NCI-H2196 treated with DMSO at 0.1 percent for 48 hours (cell line): ENCODE measurements around the gene NSF.
"Not testable (repeated sequence)": the region's sequence is repeated elsewhere in the genome, so short reads cannot be mapped to it uniquely, and the experiment has no call there.

Experiments used
- DNase-seq: peaks from one replicate; lab custom pipeline; 2025; ENCODE audit not compliant: unreplicated experiment; lab: John Stamatoyannopoulos, UW

The NSF gene

DNA sequence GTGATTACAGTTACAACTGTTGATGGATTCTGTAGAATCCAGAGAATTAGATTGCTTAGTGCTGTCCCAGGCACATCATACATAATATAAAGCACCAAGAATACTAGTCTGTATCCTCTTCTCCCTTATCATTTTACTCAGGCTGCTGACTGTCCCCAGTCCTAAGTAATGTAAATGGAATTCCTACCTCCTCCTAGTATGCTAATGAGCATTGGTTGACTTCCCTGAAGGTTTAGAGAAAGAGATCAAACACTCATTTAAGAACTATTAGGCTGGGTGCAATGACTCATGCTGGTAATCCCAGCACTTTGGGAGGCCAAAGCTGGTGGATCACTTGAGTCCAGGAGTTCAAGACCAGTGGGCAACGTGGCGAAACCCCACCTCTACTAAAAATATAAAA lies 37.0 kb downstream of the NSF start:
- not testable (repeated sequence) for DNase-seq

DNA sequence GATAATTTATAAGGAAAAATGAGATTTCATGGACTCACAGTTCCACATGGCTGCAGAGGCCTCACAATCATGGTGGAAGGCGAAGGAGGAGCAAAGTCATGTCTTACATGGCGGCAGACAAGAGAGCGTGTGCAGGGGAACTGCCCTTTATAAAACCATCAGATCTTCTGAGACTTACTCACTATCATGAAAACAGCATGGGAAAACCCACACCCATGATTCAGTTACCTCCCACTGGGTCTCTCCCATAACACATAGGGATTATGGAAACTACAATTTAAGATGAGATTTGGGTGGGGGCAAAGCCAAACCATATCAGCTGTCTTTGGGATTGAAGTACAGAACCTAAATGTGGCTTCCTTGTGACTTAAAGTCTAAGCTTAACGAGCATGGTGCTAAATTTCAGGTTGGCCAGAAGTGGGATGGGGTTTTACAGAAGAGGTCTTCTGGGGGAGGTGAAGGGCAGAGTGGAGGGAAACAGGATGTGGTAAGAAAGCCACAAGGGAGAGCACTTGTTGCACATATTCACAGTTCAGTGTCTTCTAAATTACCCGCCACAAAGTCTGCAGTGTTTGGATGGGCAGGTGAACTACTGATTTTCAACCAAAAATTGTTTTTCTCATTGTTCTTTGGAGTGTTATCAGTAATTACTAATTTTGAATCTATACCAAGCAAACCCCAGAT lies 38.4 kb downstream of the NSF start:
- DNase-seq = not testable (repeated sequence)

DNA sequence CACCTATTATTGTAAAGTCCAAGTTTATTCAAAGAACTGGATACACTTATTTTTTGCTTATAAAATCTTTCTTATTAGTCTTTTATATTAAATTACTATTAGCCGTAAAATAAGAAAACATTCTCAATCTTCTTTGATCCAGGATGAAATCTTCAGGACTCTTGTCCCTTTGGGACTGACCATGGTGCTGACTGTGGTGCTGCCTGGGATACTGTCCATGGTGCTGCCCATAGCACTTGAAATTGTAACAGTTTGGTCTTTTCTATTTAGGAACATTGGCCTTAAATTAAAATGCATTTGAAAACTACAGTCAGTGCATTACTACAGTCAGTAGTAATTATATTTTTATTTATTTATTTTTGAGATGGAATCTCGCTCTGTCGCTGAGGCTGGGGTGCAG lies 41.7 kb downstream of the NSF start:
- not testable (repeated sequence) for DNase-seq

DNA sequence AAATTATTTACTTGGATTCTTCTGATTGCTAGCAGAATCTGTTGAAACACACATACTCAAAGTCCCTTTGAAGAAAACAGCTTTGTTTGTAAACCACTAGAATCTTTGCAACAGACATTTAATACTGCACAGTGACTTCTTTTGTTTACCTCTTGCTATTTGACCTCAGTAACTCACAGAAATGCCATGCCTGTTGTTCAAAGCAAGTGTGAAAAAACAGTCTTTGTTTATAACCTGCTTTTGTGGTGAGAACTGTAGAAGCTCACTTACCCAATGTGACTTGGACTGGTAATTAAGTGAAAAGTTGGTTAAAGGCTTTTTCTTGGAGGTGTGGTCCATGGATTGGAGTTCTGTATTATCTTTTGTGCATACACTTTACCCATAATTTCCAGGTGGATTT lies 44.4 kb downstream of the NSF start:
- DNase-seq = not testable (repeated sequence)

DNA sequence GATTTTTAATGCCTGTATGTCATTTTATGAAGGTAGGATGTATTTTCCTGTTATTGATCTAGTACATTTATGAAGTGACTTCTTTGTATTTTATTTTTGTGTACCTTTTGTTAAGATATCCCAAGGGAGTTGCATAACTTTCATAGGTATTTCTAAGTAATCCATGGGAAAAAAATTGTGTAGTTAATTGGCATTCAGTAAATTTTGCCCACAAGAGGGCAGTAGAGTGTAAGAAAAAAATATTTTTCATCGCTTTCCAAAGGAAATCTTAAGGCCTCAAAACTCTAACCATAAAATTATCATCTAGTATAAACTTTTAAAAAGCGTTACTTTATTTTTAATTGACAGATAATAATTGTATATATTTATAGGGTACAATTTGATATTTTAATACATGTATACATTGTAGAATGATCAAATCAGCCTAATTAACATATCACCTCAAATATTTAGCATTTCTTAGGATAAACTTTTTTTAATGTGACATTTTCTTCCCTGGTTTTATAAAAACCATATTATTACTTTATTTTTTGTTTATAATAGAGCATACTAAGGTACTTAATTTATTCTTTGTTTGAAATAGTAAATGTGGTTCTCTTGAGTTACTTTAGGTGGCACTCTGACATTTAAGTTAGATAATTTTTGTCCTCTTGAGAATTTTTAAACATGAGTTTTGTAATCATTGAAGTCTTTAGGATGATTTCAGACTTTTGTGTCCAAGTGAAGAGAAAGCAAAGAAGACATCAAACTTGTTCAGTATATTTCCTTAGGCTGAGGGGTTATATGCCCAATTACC lies 51.6 kb downstream of the NSF start:
- DNase-seq = not testable (repeated sequence)

DNA sequence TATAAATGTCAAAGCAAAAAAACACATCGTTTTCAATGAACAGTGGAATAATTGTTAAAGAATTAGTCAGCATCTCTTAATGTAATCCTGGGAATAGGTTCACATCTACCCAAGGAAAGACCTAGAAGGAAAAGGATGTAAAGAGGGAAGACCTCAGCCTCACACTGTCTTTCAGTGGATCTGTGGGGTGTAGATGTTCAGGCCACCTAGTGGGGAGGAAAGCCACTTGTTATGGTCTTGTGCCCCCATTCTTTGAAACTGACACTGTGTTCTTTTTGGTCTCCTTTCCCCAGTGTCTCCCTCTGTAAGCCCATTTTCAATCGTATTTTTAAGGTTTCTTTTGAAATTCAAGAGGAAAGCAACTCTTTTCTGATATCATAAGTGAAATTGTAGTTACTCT lies 56.8 kb downstream of the NSF start:
- not testable (repeated sequence) for DNase-seq

DNA sequence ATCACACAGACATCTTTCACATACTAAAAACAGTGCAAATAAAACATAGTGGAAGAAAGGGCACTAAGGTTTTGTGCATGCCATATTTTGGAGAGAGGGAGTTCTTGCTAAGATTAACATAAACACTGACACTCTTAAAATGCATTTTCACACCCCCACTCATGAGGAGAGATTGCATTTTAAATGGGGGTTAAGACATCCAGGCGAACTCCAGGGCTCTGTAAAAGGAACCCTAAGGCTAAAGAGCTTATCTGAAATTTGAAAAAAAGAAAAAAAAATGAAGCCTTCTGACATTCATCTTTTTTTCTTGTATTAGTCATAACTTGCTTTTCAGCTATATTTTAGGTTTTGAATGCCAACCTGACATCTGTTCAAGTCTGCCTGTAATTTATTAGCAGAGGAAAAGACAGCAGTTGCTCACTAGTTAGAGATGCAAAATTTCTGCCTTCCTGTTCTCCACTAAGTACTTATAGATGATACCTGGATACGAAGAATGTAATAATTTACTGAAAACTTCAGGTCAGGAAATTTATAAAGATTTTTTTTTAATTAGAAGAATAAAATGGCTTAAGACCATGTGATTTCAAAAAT lies 57.3 kb downstream of the NSF start:
- not testable (repeated sequence) for DNase-seq

DNA sequence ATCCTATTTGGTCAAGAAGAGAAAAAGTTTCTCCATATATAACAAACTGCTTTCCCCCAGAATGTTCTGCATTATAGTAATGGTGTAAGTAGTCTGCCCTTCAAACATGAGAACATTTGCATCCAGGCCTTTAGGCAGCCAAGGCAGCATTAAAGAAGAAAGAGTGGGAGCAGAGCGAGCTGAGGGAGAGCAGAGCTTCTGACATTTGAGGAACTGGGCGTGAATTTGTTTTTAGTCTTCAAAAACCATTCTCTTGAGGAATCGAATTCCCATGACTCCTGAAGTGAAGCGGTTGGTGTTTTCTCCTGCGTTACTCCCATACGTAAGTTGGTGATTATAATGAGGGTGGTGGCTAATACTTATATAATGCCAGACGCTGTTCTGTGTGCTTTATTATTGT lies 58.8 kb downstream of the NSF start:
- DNase-seq = not testable (repeated sequence)

DNA sequence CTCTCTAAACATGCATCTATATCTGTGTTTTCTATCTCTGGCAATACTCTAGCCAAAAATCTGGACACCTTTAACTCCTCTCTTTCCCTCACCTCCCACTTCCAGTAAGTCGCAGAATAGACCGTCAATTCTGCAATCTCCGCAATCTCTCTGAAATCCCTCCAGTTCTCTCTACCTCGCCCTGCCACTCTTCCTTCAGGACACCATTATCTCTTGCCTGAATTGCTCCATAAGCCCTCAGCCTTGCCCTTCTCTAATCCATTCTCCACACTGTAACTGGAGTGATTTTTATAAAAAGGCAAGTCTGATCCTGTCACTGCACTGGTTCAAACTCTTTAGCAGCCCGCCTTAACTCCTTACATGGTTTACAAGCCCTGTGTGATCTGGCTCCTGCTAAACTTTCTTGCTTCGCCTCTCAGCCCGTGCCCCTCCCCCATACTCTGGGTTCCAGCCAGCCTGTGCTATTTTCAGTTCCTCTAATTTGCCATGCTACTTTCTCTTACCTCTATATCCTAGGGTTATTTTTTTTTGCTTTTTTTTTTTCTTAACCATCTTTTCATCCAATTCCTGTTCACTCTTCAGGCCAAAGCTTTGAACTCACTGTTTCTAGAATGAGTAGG lies 61.7 kb downstream of the NSF start:
- DNase-seq = not testable (repeated sequence)

DNA sequence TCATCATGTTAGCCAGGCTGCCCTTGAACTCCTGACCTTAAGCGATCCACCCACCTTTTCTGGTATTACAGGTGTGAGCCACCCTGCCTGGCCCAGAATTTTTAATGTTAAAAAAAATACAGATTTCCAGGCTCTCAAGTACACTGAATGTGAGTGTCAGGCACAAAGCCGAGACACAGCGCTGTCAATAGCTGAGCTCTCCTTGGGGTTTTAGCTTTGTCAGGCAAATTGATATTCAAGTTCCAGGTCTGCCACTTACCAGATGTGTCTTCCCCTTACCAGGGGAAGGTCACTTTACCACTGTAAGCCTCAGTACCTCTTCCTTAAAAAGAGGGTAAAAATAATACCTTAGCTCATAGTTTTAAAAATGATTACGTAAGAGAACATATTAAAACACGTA lies 67.8 kb downstream of the NSF start:
- DNase-seq = not testable (repeated sequence)

DNA sequence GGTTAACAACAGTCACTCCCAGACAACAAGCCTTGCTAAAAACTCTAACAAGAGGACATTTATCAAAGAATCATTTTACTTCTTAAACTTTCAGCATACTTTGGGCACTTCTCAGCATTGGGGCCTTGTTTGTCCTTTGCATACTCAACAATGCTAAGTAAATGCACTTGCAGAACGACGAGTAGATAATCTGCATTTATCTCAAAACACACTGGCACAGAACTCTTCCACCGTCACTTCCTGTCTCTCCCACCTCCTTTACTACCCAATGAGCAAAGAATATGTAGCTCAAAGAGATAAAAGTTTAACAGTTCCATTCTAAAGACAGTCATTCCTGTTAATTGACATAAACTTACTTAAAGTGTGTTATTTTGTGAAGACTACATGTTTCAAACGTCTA lies 69.2 kb downstream of the NSF start:
- DNase-seq = not testable (repeated sequence)

DNA sequence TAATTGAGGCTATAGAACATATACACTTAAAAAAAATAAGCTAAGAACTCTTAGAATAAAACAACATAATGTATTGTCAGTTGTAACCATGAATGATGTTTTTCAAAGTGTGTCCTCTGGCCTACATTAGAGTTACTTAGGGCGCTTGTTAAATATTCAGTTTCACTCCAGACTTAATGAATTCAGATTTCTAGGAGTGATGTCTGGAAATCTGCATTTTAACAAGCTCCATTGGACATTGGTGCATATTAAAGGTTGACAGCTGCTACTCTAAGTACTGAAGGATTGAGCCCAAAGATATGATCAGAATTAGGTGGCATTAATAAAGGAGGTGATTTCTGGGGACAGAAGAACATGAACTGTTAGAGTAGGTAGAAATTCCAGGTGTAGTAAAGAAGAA lies 72.7 kb downstream of the NSF start:
- not testable (repeated sequence) for DNase-seq

DNA sequence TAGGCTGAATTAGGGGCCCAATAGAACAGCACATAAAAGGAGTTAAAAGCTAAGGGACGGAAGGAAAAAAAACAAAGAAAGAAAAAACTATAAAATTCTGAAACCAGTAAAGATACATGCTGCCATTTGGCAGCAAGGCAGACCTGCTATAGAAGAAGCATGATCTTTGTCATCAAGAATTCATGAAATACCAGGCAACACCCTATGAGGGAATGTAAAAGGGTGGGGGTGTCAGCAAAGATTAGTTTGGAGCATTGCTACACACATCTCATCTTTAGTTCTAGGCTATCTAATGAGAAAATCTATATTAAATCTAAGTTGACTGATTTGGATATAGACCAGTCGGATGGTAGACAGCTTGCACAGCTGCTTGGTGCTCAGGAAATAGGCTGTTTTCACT lies 73.1 kb downstream of the NSF start:
- DNase-seq = not testable (repeated sequence)

DNA sequence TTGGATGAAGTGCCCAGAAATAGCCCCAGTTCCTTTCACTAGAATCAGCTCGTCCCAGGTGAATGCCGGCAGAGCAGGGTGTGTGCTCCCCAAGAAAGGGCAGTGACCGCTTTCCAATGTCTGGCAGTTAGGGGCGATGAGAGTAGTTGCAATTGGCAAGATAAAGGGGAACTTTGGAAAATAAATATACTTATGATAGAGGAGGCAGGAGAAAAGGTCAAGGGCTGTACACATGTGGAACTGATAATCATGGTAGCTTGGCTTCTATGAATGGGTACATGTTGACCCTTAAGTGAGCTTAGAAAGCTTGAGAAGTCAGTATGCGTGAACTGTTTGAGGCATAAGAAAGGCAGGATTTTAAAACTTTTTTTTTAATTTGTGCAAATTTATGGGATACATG lies 75.5 kb downstream of the NSF start:
- DNase-seq = not testable (repeated sequence)

DNA sequence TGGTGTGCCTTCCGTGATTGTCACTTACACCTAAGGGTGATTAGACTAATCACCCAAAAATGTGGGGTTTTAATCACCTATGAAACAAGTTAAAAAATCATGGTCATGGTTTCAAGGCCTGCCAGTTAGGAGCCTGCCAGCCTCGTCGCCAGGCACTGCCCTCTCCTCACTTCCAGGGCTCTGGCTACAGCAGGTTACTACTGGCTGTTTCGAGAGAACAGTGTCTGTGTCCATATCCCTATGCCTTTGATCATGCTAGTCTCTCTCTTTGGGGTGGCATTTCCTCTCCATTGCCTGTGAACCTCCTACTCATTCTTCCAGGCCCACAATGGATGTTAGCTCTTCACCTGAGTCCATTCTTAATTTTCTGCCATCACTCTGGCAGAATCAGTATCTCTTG lies 80.3 kb downstream of the NSF start:
- DNase-seq = not testable (repeated sequence)

DNA sequence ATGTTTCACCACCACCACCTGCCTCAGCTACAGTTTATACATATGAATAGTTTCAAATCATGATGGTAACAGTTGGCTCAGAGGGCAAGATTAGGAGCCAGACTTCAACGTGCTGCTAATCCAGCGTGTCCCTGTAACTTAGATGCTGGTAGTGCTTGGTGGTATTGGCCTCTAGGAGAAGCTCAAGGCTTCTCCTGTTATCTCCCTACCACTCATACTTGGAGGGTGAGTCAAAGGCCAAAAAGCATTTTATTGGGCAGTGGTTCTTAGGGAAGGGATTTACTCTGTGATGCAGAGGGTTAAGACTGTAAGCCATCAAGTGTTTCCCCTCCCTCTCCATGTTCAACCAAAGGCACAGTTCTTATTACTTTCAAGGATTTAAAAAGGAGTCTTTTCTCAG lies 82.3 kb downstream of the NSF start:
- DNase-seq = not testable (repeated sequence)

DNA sequence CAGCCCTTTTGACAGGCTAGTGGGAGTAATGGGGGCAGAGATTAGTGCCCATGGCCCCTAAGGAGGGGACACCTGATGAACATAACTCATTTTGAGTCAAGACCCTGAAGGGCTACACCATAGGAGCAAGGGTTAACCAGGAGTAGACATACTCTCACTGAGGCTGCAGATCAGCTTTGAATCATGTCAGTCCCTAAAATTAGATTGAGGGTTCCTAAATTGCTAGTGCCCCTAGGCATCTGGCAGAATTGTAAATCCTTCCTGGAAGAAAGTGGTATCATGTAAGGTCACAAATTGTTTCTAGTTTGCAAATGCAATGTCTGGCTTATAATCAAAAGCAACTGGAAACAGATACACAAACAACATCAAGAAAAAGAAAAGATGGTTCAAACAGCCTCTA lies 87.3 kb downstream of the NSF start:
- DNase-seq = not testable (repeated sequence)

DNA sequence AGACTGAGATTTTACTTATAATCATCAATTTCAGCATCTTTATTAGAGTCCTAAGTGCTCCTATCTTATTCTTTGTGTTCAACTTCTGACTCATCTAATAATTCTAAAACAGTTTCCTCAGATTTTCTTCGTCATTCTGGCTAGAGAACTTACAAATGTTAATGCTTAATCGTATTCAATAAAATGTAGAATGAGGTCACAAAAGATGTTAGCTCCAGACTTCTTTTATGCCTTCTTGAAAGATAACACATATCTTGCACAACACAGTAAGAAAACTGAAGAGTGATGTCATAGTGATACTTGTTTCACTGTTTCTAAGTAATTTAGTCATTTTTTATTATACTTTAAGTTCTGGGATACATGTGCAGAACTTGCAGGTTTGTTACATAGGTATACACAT lies 93.2 kb downstream of the NSF start:
- DNase-seq = not testable (repeated sequence)

DNA sequence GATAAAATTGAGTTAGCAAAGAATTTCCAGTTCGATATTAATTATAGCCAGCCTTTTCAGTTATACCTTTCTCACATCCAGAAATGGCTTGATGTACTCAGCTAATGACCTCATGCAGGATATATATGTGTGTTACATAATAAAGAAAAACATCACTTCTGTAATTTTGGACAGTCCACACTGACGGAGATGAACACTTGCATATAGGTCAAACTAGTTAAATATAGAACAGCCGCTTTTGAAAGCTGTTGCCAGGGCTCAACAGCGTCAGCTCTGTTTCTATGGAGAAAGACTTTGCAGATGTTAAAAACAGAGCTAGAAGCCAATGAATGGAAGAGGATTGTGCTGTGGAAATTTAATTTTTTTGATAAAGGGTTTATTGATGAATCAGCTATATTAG lies 94.8 kb downstream of the NSF start:
- not testable (repeated sequence) for DNase-seq

DNA sequence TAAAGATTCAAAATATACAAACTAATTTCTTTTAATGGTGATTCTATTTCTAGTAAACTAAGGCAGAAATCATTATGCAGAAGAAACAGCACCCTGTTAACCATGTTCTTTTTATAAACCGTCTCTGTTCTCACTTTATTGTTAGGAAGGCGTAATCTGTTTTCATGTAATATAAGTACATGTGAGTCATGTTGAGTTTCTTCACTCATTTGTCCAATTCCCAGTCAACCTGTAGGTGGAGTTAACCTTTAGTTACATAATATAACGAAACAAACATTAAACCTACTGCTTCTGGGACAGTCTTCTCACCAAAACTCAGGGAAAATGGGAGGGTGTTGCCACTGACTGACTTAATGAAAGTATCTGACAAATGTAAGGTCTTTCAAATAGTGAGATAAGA lies 101.7 kb downstream of the NSF start:
- DNase-seq = not testable (repeated sequence)

DNA sequence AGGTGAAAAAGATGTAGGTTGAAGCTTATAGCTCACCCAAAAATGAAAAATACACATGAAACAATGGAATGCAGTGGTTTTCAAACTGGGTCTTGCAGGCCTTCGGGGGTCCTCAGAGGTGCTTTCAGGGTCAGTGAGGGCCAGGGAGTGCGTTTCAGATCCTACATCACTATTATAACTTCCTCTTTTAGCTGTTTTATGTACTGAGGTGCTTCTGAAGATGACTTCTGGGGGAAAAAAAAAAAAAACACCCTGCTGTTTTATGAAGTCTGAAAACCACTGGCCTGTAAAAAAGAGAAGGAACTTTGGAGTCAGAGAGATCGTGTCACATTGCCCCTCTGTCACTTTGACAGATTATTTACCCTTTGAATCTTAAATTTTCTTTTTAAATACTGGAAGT lies 102.8 kb downstream of the NSF start:
- not testable (repeated sequence) for DNase-seq

DNA sequence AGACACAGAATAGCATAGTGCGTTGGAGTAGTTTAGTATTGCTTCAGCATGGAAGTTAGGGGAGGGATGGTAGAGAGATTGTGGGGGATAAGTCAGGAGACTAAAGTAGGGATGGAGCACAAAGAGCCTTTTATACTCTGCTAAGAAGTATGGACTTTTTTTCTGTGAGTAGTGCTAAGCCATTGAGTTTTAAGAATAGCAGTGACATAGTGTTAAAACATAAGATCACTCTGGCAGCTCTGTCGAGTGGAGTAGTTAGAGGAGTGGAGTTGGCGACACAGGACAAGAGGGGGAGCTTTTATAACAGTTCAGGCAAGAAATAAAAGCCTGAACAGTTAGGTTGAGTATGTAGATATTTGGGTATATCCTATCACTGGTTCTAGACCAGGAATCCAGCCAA lies 106.1 kb downstream of the NSF start:
- DNase-seq = not testable (repeated sequence)
